Measurements from ENCODE around the gene C7orf57.

DNA sequence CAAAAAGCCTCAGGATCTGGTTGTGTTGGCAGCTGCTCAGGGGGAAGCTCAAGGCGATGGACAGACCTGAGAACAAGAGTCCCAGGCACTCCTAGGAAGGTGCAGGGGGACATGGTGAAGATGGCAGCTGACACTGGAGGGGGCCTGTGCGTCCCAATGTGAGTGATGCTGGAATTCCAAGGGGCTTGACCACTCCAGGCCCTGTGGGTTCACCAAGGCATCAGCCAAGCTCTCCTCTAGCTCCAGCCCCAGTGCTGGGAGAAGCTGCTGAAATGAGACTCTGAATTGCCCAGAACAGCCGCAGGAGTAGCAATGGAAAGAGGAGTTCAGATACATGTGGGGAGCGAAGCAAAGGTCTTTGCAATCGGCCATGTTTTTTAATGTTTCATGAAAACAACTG is 69.7 kb downstream of the C7orf57 start:
- TF ChIP-seq POLR2A (IDR thresholded peaks at IDR 0.05) (no peak), CTCF (IDR thresholded peaks at IDR 0.05) (no peak)

All from lower leg skin (tissue), 3 donors.